Right cardiac atrium (tissue), 5 donors: Measurements from ENCODE around the gene TRIM2. TPM values are rescaled to one million over a fixed set of nuclear protein-coding genes. Genes with fewer than 3 reads are reported as not detected.

Experiments
- ATAC-seq, 2 donors: fragments of 200-7000 bp; cut with Tn5 transposase; one replicate each; pipeline versions ENCODE4 v1.8.0 to v1.9.1; 2020; ENCODE audit warnings: moderate library complexity in 2 of 2, mild to moderate bottlenecking in 1 of 2
- DNase-seq, 3 donors: peaks; one replicate each; pipeline ENCODE4 v3.0.0-alpha.2; 2020
- H3K27ac ChIP-seq: one replicate; pipeline ENCODE4 v1.5.1; 2013; ENCODE audit warnings: mild to moderate bottlenecking, low read length, control low read depth, moderate library complexity
- H3K27me3 ChIP-seq: one replicate; pipeline ENCODE4 v1.6.1; 2013; ENCODE audit not compliant: control insufficient read depth, insufficient read depth
- H3K4me1 ChIP-seq: one replicate; pipeline ENCODE4 v1.6.1; 2013; ENCODE audit warnings: low read length; ENCODE audit not compliant: control insufficient read depth, insufficient read depth
- H3K4me3 ChIP-seq: one replicate; pipeline ENCODE4 v1.5.1; 2013; ENCODE audit warnings: low read length, control low read depth
- H3K9me3 ChIP-seq: one replicate; pipeline ENCODE4 v1.6.1; 2013; ENCODE audit warnings: low read length; ENCODE audit not compliant: control insufficient read depth
- whole genome bisulfite sequencing: extraction: QIAGEN DNeasy Blood & Tissue Kit; methylation state at CpG from one replicate; pipeline ENCODE4 v1.1.7; 2013; 5-methylcytosine and 5-hydroxymethylcytosine counted together
- intact Hi-C, 4 donors: fragments of 100-400 bp; cut with DNase I; formaldehyde crosslinking; loops; one replicate each; pipeline versions ENCODE4 v1.11.0 to v1.14.0; 2022 to 2023
- polyA plus RNA-seq: library from polyadenylated mRNA; stranded (reverse); fragments of 200-250 nt; gene quantifications from one replicate; pipeline ENCODE4 v1.2.3, GENCODE V29; 2013
- total RNA-seq, 4 donors: library from RNA; stranded (reverse); fragmentation: NEBNext Ultra II Directional; extraction: Animal tissue kit (Norgen Biotek cat#: 25700); gene quantifications; one replicate each; pipeline ENCODE4 v1.2.1, GENCODE V29; 2021
- donor health status: healthy with polysubstance abuse.
- donor health status: DM: no; HTN: yes; CAD: no.
- donor health status: DM: no; HTN: no; CAD: no.
- donor health status: DM: no; HTN: yes; CAD: no; lungs with severe emphysema.
- donor health status: DM: yes; HTN: yes; CAD: no.

The TRIM2 gene
- total and polyA plus RNA-seq, 5 donors = 7.6 to 45.3 (median 28.4) TPM

DNA sequence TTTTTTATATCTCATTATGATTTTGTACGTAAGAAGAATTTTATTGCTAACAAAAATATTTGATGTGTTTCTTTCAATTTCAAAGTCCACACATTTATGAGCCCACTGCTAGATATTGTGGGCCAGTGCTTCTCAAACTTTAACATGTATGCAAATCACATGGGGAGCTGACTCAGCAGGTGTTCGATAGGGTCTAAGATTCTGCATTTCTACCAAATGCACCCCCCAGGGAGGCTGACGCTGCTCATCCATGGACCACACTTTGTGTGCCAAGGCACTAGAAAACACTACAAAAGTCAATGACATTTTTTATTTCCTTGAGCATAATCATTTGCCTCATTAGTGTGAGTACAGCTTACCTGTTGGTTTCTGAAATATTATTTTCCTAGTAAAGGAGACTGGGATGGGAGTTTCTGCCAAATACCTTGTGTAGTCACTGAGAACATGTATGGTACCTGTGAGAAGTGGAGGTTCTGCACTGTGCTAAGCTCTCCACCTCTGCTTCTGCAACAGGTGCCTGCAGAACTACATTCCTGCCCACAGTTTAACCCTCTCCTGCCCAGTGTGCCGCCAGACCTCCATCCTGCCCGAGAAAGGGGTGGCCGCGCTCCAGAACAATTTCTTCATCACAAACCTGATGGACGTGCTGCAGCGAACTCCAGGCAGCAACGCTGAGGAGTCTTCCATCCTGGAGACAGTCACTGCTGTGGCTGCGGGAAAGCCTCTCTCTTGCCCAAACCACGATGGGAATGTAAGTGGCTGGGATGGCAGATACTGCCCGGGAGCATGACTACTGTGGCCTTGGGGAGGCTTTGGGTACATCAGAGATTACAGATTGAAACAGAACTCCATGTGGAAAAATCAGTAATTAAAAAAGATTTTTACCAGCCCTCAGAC, 71.4 kb downstream of the TRIM2 start:
- no peak for ATAC-seq
- 92% methylated on average over 13 of the region's 13 CpGs for WGBS
- Histone ChIP-seq H3K9me3 (no peaks in the 10 kb centered on the region), H3K27ac (no peak overlapping the region), H3K4me3 (no peak overlapping the region), H3K27me3 (no peaks in the 10 kb centered on the region), H3K4me1 (peaks cover 3% of the 10 kb centered on the region)
- intact Hi-C loops = no loop called here
- DNase-seq = no peak

DNA sequence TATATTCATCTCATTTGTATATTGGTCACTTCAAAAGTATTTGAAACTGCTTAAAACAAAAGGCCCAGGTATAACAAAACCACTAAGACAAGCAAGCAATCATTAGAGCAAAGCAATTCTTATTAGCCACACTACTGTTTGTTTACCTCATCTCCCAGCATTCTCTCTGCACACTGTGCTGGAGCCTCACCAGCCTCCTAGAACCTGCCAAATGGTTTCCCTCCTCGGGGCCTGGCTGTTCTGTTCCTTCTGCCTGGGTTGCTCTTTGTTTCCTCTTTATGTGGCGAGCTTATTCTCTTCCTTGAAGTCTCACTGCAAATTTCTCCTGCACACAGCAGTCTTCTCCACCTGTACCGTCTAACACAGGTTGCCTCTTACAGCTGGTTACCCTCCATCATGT, 72.7 kb downstream of the TRIM2 start:
- intact Hi-C loops = no loop called here
- peaks cover 3% of the 10 kb centered on the region for H3K4me1 ChIP-seq
- DNase-seq (peak in 1 of 3 donors; percentile 80), ATAC-seq (peak in 1 of 2 donors; percentile 67)
- H3K27me3 ChIP-seq = no peaks in the 10 kb centered on the region
- H3K9me3 ChIP-seq = no peaks in the 10 kb centered on the region
- 60% methylated on average over 3 of the region's 3 CpGs for WGBS
- H3K4me3 ChIP-seq = no peak overlapping the region
- H3K27ac ChIP-seq = no peak overlapping the region

DNA sequence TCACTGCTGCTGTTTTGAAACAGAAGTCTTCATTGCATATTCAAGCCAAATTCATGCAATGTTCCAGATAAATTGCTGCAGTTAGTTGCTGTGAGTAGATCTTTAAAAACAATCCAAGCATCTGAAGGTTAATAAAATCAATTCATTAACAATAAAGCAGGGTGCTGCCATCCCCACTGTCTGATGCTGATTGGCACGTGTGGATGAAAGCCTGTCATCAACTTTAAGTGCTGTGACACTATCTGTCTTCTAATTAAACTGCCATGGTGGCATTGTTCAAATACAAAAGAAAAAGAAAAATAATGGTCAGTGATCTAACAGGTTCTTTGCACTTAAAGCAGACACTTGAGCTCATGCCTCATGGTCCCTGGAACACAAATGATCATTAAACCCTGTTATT, 77.2 kb downstream of the TRIM2 start:
- DNase-seq (no peak), ATAC-seq (no peak)
- Histone ChIP-seq H3K27me3 (no peaks in the 10 kb centered on the region), H3K9me3 (no peaks in the 10 kb centered on the region), H3K4me3 (no peak overlapping the region), H3K4me1 (no peaks in the 10 kb centered on the region), H3K27ac (no peak overlapping the region)
- 60% methylated on average over 1 of the region's 1 CpG for WGBS
- intact Hi-C loops = no loop called here

DNA sequence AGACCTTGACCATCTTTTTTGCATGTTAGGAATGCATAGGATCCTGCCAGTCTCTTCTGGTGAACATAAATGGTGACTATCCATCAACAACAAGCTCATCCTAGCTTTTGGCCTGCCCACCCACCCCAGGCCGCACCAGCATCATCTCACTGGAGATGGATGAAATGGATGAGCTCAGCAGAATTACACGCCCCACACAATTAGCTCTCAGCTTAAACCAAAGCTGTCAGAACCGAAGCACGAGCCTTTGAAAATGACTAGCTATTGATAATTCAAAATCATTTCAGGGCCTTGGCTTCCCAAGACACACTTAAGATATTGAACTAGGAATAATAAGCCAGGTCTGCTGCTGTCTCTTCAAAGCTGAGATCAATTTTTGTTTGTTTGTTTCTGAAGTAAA, 77.8 kb downstream of the TRIM2 start:
- H3K4me3 ChIP-seq = no peak overlapping the region
- ATAC-seq = no peak
- no peaks in the 10 kb centered on the region for H3K27me3 ChIP-seq
- intact Hi-C loops = no loop called here
- 93% methylated on average over 4 of the region's 4 CpGs for WGBS
- no peaks in the 10 kb centered on the region for H3K9me3 ChIP-seq
- peak in 1 of 3 donors; percentile 29 for DNase-seq
- no peak overlapping the region for H3K27ac ChIP-seq
- no peaks in the 10 kb centered on the region for H3K4me1 ChIP-seq

DNA sequence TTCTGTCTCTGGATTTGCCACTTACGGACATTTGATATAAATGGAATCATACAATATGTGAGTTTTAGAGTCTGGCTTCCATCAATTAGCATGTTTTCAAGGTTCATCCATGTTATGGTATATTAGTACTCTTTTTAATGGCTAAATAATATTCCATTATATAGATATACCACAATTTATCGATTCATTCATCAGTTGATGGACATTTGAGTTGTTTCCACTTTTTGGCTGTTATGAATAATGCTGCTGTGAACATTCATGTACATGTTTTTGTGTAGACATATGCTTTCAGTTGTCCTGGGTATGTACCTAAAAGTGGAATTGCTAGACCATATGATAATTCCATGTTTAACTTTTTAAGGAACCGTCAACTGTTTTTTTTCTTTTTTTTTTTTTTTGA, 79.0 kb downstream of the TRIM2 start:
- no peaks in the 10 kb centered on the region for H3K9me3 ChIP-seq
- H3K27me3 ChIP-seq = no peaks in the 10 kb centered on the region
- 97% methylated on average over 3 of the region's 3 CpGs for WGBS
- intact Hi-C loops = no loop called here
- no peak overlapping the region for H3K27ac ChIP-seq
- DNase-seq (no peak), ATAC-seq (no peak)
- no peak overlapping the region for H3K4me3 ChIP-seq
- no peaks in the 10 kb centered on the region for H3K4me1 ChIP-seq

DNA sequence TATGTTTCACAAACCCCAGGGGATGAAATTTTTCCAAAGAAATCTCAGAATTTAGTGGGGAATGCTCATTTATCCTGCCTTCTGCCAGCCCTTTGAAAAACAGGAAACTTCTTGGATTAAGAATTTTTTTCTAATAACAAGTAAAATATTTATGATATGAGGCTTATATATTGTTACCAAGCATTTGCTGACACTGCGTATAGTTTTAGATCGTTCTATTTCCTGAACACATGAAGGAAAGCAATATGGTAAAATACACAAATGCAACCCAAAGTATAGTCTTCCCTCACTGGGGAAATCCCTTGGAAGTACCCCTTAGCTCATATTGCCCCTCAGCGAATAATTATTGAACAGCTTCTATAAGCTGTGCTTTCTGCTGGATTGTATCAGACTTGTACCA, 85.9 kb downstream of the TRIM2 start:
- intact Hi-C loops = no loop called here
- Histone ChIP-seq H3K9me3 (no peaks in the 10 kb centered on the region), H3K4me1 (peaks cover 3% of the 10 kb centered on the region), H3K27me3 (no peaks in the 10 kb centered on the region), H3K27ac (no peak overlapping the region), H3K4me3 (no peak overlapping the region)
- 96% methylated on average over 3 of the region's 3 CpGs for WGBS
- no peak for ATAC-seq
- DNase-seq = no peak

DNA sequence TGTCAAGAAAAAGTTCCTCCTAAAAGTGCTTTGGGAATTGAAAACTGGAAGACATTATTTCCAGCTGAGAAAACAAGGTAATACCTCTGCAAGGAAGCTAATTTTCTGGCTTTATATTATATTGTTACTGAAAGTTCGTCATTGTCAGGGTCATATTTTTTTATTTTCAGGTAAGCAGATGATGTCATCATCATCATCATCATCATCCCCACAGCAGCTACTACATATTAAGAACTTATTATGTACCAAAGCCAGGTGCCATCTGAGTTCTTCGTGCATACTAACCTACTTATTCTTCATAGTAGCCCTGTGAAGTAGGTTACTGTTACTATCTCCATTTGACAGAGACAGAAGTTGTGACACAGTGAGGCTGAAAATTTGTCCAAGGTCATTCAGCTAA, 87.3 kb downstream of the TRIM2 start:
- H3K9me3 ChIP-seq = no peaks in the 10 kb centered on the region
- 94% methylated on average over 2 of the region's 2 CpGs for WGBS
- ATAC-seq (no peak), DNase-seq (no peak)
- H3K4me3 ChIP-seq = no peak overlapping the region
- H3K27me3 ChIP-seq = no peaks in the 10 kb centered on the region
- intact Hi-C loops = no loop called here
- no peak overlapping the region for H3K27ac ChIP-seq
- H3K4me1 ChIP-seq = peaks cover 3% of the 10 kb centered on the region

DNA sequence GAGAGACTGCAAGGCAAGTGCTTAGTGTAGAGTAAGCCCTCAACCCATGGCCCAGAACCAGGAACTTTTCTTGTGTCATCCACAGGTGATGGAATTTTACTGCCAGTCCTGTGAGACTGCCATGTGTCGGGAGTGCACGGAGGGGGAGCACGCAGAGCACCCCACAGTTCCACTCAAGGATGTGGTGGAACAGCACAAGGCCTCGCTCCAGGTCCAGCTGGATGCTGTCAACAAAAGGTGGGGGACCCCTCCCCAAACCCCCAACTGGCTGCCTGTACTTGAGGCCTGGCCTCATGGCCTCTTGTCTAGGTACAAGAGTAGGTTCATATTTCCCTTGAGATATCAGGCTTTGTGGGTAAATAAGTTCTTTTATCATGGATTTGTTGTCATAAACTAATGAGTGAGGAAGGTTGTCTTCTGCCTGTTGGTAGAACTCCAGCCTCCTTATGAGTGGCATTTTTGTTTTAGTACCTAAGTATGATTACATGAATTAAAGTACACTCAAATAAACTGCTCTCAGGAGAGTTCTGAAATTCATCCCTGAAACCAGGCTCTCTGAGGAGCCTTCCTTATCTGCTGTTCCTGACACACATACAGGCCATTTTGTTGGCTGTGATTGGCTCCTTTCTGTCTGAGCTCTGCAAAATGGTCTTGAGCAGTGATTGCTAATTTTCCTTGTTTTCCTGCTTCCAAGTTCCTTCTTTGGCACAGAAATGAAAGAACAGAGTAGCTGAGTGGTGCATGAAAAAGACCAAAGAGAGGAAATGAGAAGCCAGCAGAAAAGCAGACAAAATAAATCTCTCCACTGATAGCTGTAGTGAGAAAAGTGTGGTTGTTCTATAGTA, 88.9 kb downstream of the TRIM2 start:
- intact Hi-C loops = no loop called here
- WGBS = 95% methylated on average over 4 of the region's 4 CpGs
- Histone ChIP-seq H3K27me3 (no peaks in the 10 kb centered on the region), H3K4me1 (peaks cover 3% of the 10 kb centered on the region), H3K4me3 (no peak overlapping the region), H3K27ac (no peak overlapping the region), H3K9me3 (no peaks in the 10 kb centered on the region)
- ATAC-seq = peak; percentile 48 to 77
- DNase-seq = peak in 1 of 3 donors; percentile 52

DNA sequence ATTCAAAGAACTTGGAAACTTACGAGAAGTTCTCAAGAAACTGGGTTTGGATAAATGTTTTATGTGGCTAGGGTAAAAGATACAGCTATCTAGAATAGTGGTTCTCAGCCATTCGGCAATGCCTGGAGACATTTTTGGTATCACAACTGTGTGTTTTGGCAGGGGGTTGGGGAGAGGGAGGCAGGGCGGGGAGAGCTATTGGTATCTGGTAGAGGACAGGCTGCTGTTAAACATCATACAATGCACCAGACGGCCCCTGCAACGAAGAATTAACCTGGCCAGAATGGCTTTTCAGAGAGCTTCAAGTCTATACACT, 89.5 kb downstream of the TRIM2 start:
- ATAC-seq (peak; percentile 62 to 69), DNase-seq (peak in 1 of 3 donors; percentile 16)
- Histone ChIP-seq H3K27ac (no peak overlapping the region), H3K4me1 (peaks cover 3% of the 10 kb centered on the region), H3K9me3 (no peaks in the 10 kb centered on the region), H3K4me3 (no peak overlapping the region), H3K27me3 (no peaks in the 10 kb centered on the region)
- 59% methylated on average over 5 of the region's 5 CpGs for whole genome bisulfite sequencing
- intact Hi-C loops = no loop called here

DNA sequence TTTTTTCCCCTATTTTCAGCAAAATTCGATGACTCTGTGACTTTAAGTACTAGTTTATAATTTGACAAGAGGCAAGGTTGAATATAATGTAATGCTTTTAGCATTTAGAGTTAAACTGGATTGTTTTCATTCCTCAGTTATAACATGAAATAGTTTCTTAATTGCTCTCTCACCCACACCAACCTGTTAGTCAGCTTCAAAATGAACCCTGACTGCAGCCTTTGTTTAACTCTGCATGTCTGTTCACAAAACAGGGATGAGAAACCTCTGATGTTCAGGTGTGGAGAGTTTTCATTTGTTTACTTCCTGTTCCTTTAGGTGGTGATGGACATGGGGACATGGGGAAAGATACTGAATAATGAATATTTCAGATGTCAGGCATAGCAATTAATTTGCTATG, 90.4 kb downstream of the TRIM2 start:
- DNase-seq (no peak), ATAC-seq (no peak)
- H3K27ac ChIP-seq = no peak overlapping the region
- no peak overlapping the region for H3K4me3 ChIP-seq
- no peaks in the 10 kb centered on the region for H3K27me3 ChIP-seq
- WGBS = 94% methylated on average over 1 of the region's 1 CpG
- H3K9me3 ChIP-seq = no peaks in the 10 kb centered on the region
- intact Hi-C loops = no loop called here
- peaks cover 3% of the 10 kb centered on the region for H3K4me1 ChIP-seq

DNA sequence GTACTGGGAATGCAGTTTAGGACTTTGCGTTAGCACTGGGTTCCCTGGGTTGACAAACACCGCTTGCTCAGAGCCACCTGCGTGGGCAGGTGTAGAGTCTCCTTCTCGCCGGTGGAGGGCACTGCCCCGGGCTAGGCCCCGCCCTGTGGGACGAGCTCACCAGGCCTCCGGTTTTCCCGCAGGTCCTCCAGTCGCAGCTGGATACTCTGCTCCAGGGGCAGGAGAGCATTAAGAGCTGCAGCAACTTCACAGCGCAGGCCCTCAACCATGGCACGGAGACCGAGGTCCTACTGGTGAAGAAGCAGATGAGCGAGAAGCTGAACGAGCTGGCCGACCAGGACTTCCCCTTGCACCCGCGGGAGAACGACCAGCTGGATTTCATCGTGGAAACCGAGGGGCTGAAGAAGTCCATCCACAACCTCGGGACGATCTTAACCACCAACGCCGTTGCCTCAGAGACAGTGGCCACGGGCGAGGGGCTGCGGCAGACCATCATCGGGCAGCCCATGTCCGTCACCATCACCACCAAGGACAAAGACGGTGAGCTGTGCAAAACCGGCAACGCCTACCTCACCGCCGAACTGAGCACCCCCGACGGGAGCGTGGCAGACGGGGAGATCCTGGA, 91.0 kb downstream of the TRIM2 start:
- WGBS = 96% methylated on average over 40 of the region's 40 CpGs
- ATAC-seq = no peak
- no peaks in the 10 kb centered on the region for H3K27me3 ChIP-seq
- no peaks in the 10 kb centered on the region for H3K9me3 ChIP-seq
- intact Hi-C loops = no loop called here
- DNase-seq = peak in 1 of 3 donors; percentile 40
- H3K4me3 ChIP-seq = no peak overlapping the region
- H3K27ac ChIP-seq = no peak overlapping the region
- peaks cover 3% of the 10 kb centered on the region for H3K4me1 ChIP-seq
